RWPE2 (cell line): ENCODE data around the gene CACNA1H.

Experiments used
- ATAC-seq: fragments of 200-7000 bp; cut with Tn5 transposase; 3 replicates; pipeline ENCODE4 v1.9.1; 2021; ENCODE audit warnings: low read depth
- DNase-seq: peaks from one replicate; pipeline ENCODE4 v3.0.0-alpha.2; 2020; ENCODE audit warnings: low spot score
- H3K27ac ChIP-seq: fragments of 450-650 bp; 2 replicates; pipeline ENCODE4 v1.5.1; 2017; ENCODE audit warnings: mild to moderate bottlenecking; ENCODE audit not compliant: poor library complexity, severe bottlenecking
- H3K27me3 ChIP-seq: fragments of 250-450 bp; sonication (Bioruptor Pico); 2 replicates; pipeline ENCODE4 v1.5.1; 2021; ENCODE audit warnings: mild to moderate bottlenecking, moderate library complexity; ENCODE audit not compliant: insufficient read depth, poor library complexity, severe bottlenecking
- H3K36me3 ChIP-seq: fragments of 250-450 bp; sonication (Bioruptor Pico); 2 replicates; pipeline ENCODE4 v1.5.1; 2020; ENCODE audit warnings: low read depth, mild to moderate bottlenecking, moderate library complexity
- H3K4me1 ChIP-seq: fragments of 250-450 bp; sonication (Bioruptor Pico); 2 replicates; pipeline ENCODE4 v1.5.1; 2021; ENCODE audit warnings: mild to moderate bottlenecking, moderate library complexity; ENCODE audit not compliant: insufficient read depth, poor library complexity, severe bottlenecking
- H3K4me3 ChIP-seq: fragments of 250-450 bp; sonication (Bioruptor Pico); 2 replicates; pipeline ENCODE4 v1.5.1; 2021; ENCODE audit warnings: mild to moderate bottlenecking, moderate library complexity; ENCODE audit not compliant: severe bottlenecking
- H3K9me3 ChIP-seq: fragments of 250-450 bp; sonication (Bioruptor Pico); 2 replicates; pipeline ENCODE4 v1.5.1; 2021; ENCODE audit warnings: mild to moderate bottlenecking, moderate library complexity; ENCODE audit not compliant: severe bottlenecking
- CTCF ChIP-seq: fragments of 450-650 bp; IDR thresholded peaks from one replicate; pipeline ENCODE4 v1.5.1; 2017; ENCODE audit warnings: mild to moderate bottlenecking, moderate library complexity; ENCODE audit not compliant: poor library complexity, severe bottlenecking

The CACNA1H gene

GRCh38 chr16:1144476-1145382 is 8.2 kb upstream of the CACNA1H start:
- DNase-seq (no peak), ATAC-seq (no peak)
- Histone ChIP-seq H3K4me3 (no peak overlapping the region), H3K27ac (no peak overlapping the region), H3K36me3 (no peaks in the 10 kb centered on the region), H3K4me1 (no peaks in the 10 kb centered on the region), H3K9me3 (no peaks in the 10 kb centered on the region), H3K27me3 (peaks cover 5% of the 10 kb centered on the region)
- no peak for TF ChIP-seq CTCF

- Histone ChIP-seq H3K4me3 (no peak overlapping the region), H3K27ac (no peak overlapping the region), H3K36me3 (no peaks in the 10 kb centered on the region), H3K27me3 (peaks cover 6% of the 10 kb centered on the region), H3K9me3 (no peaks in the 10 kb centered on the region), H3K4me1 (no peaks in the 10 kb centered on the region)
- no peak for DNase-seq
- no peak for TF ChIP-seq CTCF
- ATAC-seq = no peak
Observed at GRCh38 chr16:1145383-1146100, 7.4 kb upstream of the CACNA1H start.

GRCh38 chr16:1146409-1146808 is 6.5 kb upstream of the CACNA1H start:
- H3K36me3 ChIP-seq = no peaks in the 10 kb centered on the region
- no peak for TF ChIP-seq CTCF
- no peak overlapping the region for H3K4me3 ChIP-seq
- H3K4me1 ChIP-seq = no peaks in the 10 kb centered on the region
- H3K27me3 ChIP-seq = peaks cover 15% of the 10 kb centered on the region
- DNase-seq (no peak), ATAC-seq (no peak)
- H3K27ac ChIP-seq = no peak overlapping the region
- H3K9me3 ChIP-seq = no peaks in the 10 kb centered on the region

- Histone ChIP-seq H3K9me3 (no peaks in the 10 kb centered on the region), H3K4me3 (no peak overlapping the region), H3K4me1 (no peaks in the 10 kb centered on the region), H3K27me3 (peaks cover 21% of the 10 kb centered on the region), H3K27ac (no peak overlapping the region), H3K36me3 (no peaks in the 10 kb centered on the region)
- TF ChIP-seq CTCF = no peak
- ATAC-seq = no peak
- DNase-seq = no peak
Observed at GRCh38 chr16:1147027-1147426, 5.9 kb upstream of the CACNA1H start.
